ENCODE results near the gene TFE3.

TFE3 gene

GRCh38 chrX:48999030-48999429 is 44.1 kb downstream of the TFE3 start:
- TF ChIP-seq CTCF (conservative IDR thresholded peaks at IDR 0.05) (no peak), ZFX (IDR thresholded peaks at IDR 0.05) (no peak)
- H3K27ac ChIP-seq, result no peak overlapping the region

GRCh38 chrX:48998391-48998790 is 44.8 kb downstream of the TFE3 start:
- no peak overlapping the region for H3K27ac ChIP-seq
- TF ChIP-seq ZFX (IDR thresholded peaks at IDR 0.05), result no peak
- TF ChIP-seq CTCF (conservative IDR thresholded peaks at IDR 0.05), result no peak

DNA sequence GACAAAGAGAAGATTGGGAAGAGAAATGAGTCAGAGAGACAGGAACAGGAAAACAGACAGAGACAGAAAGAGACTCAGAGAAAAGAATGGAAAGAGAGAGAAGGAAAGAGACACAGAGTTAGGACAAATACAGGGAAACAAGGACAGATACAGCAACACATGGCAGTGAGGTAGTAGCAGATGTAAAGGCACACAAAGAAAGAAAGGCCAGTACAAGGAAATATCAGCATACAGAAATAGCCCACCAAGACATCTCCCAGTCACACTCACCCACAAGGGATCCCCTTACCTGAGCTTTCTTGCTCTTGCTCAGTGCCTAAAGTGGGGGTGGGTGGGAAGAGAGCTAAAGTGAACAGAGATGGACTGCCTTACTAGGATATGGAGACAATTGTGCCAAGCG is 45.3 kb downstream of the TFE3 start:
- H3K27ac ChIP-seq, result no peak overlapping the region
- TF ChIP-seq CTCF (conservative IDR thresholded peaks at IDR 0.05), result no peak
- no peak for TF ChIP-seq ZFX (IDR thresholded peaks at IDR 0.05)

DNA sequence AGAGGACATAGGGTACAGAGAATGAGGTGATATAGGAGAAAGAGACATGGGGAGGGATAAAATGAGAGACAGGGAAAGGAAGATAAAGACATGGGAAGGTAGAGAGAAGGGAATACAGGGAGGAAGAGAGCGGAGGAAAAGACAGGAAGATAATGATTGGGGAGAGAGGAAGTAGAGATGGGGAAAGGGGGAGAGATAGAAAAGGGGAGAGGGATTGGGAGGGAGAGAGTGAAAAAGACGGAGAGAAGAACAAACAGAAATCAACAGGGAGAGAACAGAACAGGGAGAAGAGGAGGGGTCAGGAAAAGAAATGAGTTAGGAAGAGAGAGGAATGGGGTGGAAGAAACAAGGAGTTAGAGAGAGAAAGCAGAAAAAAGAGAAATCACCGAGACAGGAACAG is 45.7 kb downstream of the TFE3 start:
- TF ChIP-seq ZFX (IDR thresholded peaks at IDR 0.05) (no peak), CTCF (conservative IDR thresholded peaks at IDR 0.05) (no peak)
- H3K27ac ChIP-seq, result no peak overlapping the region

DNA sequence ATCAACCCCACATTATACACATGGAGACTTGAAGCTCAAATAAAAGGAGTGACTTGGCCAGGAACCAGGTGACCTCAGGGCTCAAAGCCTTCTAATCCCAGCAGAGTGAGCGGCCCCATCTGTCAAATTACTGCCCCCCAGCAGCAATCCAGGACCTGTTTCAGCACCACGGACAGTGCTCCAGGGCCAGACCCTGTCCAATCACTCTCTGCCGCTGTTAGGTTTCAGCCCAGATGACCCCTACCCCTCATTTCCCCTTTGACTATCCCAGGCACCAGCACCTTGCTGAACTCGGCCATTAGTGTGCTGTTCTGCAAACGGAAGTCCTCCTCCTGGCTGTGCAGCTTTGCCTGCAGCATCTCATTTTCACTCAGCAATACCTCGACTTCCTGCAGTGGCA is 46.2 kb downstream of the TFE3 start:
- H3K27ac ChIP-seq, result no peak overlapping the region
- TF ChIP-seq ZFX (IDR thresholded peaks at IDR 0.05), result no peak

GRCh38 chrX:48992341-48992740 is 50.8 kb downstream of the TFE3 start:
- TF ChIP-seq ZFX (IDR thresholded peaks at IDR 0.05) (no peak), CTCF (conservative IDR thresholded peaks at IDR 0.05) (no peak)
- H3K27ac ChIP-seq, result no peak overlapping the region

- H3K27ac ChIP-seq, result no peak overlapping the region
- TF ChIP-seq ZFX (IDR thresholded peaks at IDR 0.05) (no peak), CTCF (conservative IDR thresholded peaks at IDR 0.05) (no peak)
These were observed 53.7 kb downstream of the TFE3 start for GRCh38 chrX:48989483-48989882.

DNA sequence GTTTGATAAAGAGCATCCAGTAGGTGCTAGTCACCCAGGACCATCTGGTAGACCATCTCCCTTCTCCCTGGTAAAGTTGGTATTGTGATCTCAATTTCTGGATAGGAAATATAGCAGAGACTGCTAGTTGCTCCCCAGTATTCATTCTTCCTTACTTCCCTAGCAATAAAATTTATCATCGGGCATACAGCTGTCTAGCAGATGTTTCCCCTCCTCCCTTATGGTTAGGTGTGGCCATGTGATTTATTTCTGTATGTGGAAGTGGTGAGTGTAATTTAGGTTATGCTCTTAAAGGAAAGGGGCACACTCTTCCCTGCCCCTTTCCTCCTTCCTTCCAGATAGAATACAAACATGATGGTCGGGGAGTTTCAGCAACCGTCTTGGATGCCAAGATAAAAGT is 59.3 kb downstream of the TFE3 start:
- TF ChIP-seq ZFX (IDR thresholded peaks at IDR 0.05), result no peak
- TF ChIP-seq CTCF (conservative IDR thresholded peaks at IDR 0.05), result no peak
- H3K27ac ChIP-seq, result no peak overlapping the region

Measured in C4-2B (cell line).